ENCODE measurements around the gene ME3.

DNA sequence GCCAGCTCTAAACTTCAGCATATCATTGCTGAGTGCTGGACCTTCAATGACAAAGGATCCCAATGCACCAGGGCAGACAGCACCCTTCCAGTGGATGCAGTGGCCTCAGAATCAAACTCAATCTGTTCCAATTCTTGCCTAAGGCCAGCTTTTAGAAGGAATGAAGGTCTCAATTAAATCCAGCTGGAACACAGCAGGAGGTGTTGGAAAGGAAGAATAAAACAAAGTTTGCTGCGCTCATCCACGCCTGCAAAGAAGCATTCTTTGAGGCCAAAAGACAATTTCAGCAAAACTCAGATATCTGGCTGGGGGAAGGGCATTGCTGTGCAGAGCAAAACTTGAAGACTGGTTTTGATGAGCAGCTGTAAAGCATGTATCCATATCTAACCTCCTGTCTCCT, 177.1 kb downstream of the ME3 start:
- no peak for TF ChIP-seq EZH2 (IDR thresholded peaks at IDR 0.05)
- TF ChIP-seq, protein P1, sequence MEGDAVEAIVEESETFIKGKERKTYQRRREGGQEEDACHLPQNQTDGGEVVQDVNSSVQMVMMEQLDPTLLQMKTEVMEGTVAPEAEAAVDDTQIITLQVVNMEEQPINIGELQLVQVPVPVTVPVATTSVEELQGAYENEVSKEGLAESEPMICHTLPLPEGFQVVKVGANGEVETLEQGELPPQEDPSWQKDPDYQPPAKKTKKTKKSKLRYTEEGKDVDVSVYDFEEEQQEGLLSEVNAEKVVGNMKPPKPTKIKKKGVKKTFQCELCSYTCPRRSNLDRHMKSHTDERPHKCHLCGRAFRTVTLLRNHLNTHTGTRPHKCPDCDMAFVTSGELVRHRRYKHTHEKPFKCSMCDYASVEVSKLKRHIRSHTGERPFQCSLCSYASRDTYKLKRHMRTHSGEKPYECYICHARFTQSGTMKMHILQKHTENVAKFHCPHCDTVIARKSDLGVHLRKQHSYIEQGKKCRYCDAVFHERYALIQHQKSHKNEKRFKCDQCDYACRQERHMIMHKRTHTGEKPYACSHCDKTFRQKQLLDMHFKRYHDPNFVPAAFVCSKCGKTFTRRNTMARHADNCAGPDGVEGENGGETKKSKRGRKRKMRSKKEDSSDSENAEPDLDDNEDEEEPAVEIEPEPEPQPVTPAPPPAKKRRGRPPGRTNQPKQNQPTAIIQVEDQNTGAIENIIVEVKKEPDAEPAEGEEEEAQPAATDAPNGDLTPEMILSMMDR (IDR thresholded peaks at IDR 0.05): no peak
- TF ChIP-seq EZH2phosphoT487 (IDR thresholded peaks at IDR 0.05): no peak

Data from neural progenitor cell (in vitro differentiated cells).